HG02943 (cell line): ENCODE measurements around the gene MRPS15.
"Not testable (repeated sequence)": the region's sequence is repeated elsewhere in the genome, so short reads cannot be mapped to it uniquely, and the experiment has no call there.

Experiments used
- ATAC-seq: cut with Tn5 transposase; IDR thresholded peaks from one replicate; pipeline ENCODE4 v1.9.1; 2021; ENCODE audit warnings: mild to moderate bottlenecking, low read depth, moderate library complexity; ENCODE audit not compliant: unreplicated experiment

The MRPS15 gene

GRCh38 chr1:36486093-36486438 lies 21.9 kb upstream of the MRPS15 start:
- ATAC-seq, result no peak

DNA sequence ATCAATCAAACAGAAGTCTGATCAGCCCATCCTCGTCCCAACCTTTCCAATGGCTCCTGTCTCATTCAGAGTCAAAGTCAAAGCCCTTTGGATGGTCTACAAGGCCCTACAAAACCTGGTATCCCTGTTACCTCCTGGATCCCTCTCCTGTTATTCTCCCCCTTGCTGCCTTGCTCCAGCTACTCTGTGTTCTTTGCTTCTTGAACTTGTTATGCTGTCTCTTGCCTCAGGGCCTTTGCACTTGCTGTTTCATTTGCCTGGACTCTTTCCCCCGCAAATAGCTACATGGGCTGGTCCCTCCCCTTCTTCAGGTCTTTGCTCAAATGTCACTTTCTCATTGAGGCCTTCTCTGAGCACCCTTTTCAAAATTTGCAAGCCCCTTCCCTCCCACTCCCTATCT lies 19.9 kb upstream of the MRPS15 start:
- ATAC-seq, result no peak

DNA sequence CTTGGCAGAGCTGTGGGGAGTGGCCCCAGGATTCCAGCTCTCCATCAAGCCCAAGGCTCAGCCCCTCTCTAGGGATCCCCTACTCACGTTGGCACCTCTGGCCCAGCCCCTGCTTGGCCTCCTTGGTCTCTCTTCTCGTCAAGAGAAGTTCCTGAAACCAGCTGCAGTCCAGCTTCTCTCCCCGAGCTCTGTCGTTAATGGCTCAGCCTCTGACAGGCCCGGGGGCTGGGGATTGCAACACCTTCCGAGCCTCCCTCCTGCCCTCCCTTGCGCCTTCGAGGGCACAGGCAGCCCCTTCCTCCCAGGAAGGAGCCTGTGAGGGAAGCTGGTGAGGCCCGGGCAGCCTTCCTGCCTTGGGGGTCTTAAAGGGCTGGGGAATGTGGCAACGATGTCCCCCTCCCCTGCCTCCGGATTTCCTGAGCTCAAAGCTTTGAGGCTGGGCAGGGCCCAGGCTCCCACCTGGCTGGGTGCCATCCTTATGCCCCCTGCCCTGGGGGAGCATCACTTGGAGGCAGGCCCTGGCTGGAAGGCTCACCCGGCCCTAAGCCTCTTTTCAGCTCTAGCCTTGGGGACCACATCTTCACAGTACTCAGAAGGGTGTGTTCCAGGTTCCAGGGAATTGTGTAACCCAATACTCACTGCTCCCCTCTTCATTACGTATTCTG lies 18.7 kb upstream of the MRPS15 start, which contains the start of gene CSF3R:
Gene CSF3R, minus strand, starts transcription at position 190 of the 665 bp plus-strand sequence. CDS start 3,417 bp downstream, outside the sequence.
- ATAC-seq, result no peak

DNA sequence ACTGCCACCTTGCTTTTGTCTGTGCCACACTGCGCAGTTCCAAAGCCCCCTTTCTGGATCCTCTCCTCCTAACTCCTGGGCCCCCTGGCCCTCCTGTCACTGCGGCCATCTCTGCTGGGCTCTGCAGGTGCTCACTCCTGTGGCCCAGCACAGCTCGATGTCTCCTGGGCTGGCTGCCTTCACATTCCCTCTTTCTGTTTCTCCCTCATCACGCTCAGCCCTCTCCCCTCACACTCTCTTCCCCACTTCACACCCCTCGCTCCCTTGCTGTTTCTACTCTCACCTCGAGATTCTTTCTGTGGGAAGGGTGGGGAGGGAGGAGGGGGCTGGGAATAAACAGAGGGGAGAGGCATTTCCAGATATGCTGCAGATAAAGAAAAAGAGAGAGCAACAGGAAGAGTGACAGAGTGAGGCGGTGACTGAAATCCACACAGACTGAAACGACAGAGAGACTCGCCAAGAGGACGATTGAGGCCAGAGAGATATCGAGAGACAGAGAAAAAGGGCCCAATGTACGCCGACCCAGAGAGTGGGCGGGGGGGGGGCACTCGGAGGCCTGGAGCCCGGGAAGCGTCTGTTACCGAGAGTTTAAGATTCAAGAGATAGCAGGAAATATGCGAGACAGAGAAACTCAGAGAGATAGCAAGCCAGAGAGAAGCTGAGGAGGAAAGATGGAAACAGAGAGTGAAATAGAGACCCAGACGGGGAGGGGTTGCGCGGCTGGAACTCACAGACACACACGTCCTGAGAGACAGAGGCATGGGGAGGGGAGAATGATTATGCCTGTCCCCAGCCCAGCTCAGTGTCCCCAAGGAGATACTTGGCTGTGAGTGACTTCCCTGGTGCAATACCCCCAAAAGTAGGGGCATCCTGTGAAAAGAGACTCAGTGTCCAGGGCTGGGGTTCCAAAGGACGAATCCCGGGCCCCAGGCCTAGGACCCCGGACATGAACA lies 17.9 kb upstream of the MRPS15 start:
- ATAC-seq, result no peak

DNA sequence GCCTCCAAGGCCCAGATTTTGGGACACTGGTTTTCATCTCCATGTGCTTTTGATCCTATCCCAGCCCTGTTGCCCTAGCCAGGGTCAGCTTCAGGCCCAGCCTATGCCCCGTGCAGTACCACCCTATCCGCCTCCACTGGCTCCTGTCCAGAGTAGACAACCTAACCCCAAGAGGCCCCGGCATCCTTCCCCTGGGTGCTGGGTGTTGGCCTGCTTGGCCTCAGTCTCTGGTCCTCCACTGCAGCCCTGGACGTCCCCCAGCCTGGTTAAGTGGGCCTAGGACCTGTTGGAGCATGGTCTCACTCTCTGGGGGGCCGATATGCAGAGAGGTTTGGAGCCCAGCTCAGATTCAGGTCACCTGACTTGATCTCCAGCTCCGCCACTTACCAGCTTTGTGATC lies 16.9 kb upstream of the MRPS15 start:
- ATAC-seq, result no peak

DNA sequence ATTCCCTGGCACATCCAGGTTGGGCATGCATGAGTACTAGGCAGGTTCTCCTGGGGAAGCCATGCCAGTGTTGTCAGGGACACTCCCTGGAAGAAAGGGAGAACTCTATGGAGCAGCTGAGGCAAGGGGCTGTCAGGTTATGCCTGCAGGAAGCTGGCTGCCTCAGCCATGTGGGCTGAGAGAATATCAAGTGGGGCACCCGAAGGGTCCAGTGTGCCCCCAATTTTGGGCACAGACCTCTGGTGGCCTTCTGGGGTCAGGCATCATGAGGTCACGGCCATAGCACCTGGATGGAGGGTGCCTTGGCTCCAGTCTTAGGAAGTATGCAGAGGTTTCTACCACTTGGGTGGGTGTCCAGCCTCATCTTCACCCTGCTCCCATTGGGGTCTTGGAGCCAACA lies 16.0 kb upstream of the MRPS15 start:
- no peak for ATAC-seq

DNA sequence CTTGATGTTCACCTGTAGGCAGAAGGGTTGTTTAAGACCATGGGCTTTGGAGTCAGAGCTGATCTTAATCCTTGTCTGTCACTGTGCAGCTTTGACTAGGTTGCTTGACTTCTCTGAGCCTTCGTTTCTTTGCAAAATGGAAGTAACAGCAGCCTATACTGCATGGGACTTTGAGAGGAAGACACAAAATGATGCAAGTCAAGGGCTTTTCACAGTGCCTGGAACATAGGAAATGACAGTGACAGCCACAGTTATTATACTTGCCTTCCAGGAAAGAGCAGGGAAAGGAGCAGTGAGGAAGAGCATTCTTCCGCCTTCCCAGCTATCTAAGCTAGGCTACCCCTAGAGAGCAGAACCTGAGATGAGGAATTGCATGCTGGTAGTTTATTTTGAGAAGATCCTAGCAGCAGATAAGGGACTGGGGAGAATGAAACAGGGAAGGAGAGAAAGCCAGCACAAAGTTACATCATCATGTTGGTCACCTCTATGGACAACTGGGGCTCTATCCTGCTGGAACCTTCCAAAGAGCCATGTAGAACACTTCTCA lies 15.4 kb upstream of the MRPS15 start:
- ATAC-seq, result no peak

DNA sequence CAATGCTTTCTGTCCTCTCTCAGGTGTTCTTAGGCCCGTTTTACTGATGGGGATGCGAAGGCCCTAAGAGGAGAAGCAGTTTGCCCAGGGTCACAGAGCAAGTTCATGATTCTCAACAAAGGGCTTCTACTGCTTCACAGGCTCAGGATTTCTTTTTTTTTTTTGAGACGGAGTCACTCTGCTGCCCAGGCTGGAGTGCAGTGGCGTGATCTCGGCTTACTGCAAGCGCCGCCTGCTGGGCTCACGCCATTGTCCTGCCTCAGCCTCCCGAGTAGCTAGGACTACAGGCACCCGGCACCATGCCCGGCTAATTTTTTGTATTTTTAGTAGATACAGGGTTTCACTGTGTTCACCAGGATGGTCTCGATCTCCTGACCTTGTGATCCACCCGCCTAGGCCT lies 13.4 kb upstream of the MRPS15 start:
- ATAC-seq, result not testable (repeated sequence)

DNA sequence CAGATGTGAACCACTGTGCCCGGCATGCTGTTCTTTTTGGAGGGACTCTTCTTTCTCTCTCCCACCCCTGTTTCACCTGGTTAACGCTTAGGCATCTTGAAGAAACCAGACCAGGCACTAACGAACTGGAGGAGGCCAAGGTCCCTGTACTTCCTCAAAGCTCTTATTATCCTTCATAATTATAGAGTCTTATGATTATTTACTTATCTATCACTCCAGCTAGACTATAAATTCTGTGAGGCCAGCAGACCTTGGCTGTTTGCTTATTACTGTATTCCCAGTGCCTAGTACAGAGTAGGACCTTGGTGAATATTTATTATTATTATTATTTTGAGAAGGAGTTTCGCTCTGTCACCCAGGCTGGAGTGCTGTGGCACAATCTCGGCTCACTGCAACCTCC lies 12.8 kb upstream of the MRPS15 start:
- no peak for ATAC-seq

DNA sequence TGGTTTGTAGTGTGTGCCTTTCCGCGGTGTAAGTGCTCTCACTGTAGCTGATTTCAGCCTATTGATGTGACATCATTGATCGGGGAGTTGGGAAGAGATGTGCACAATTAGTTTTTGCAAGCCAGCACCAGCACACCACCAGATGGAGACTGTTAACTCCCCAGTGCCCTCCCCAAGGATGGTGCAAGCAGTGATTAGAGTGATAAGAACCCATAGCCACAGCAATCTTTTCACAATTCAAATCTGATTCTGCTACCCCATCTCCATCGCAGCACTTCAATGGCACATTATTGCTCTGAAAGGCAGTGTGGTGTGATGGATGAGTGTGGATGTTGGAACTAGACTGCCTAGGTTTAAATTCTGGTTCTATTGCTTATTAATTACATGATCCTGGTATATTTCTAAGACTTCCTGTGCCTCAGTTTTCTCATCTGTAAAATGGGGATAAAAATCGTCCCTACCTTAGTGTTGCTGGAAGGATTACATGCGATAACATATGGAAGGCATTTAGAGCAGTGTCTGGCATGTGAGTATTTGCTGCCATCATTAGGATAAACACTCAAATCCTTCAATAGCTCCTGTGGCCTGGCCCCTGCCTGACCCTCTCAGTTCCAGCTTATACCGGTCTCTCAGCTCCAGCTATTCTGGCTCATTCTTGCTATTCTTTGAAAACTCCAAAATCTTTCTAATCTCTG lies 11.9 kb upstream of the MRPS15 start:
- no peak for ATAC-seq

DNA sequence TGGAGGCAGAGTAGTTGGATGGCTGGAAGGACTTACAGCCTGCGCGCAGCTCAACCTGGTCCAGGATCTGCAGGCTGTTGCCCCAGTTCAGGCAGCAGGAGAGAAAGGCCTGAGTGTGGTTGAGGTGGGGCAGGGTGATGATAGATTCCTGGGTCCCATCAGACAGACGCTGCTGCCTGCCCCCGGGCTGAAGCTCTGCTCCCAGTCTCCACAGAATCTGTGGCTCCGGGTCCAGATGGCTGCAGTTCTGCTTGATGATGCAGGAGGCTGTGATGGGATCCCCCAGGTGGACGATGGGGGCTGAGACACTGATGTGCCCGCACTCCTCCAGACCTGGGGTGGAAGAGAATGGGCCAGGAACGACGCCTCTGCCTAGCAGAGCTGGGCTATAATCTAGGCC lies 11.2 kb upstream of the MRPS15 start:
- ATAC-seq, result no peak

- ATAC-seq, result no peak
Measured at GRCh38 chr1:36472656-36473055, 8.5 kb upstream of the MRPS15 start.

DNA sequence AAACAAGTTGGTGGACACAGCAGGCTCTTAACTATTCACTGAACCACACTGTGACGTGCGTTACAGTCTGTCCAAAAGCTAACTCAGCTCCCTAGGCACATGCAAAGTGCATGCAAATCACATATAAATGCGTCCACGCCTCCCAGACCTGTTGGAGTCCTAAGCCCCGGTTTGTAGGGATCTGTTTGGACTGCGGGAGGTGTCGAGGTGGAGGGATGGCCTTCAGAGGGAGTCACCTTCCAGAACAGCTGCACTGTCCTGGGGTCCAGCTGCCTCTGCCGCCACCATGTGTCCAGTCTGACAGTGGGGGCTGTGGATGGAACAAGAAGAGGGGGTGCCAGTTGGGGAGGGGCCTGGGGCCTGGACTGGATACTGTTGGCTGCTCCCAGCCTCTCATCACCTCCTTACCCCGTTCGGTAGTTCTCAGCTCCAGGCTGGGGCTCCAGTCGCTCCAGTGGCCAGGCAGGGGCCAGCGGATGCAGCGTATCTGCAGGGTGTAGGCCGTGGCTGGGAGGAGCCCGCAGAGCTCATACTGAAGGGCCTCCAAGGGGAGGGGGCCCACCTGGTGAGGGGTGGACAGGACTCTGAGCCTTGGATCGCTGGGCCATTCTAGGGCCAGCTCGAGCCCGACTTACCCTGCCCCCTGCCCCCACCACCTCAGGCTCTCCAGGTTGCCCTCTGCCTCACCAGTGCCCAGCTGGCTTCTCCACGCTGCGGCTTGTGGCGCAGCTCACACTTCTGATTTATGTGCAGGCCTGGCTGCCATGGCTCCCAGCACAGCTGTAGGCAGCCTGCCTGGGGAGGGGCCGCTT lies 7.9 kb upstream of the MRPS15 start:
- ATAC-seq, result no peak

GRCh38 chr1:36469163-36469562 lies 5.0 kb upstream of the MRPS15 start:
- no peak for ATAC-seq

GRCh38 chr1:36467700-36468455 lies 3.7 kb upstream of the MRPS15 start:
- ATAC-seq, result no peak

GRCh38 chr1:36467027-36467410 lies 2.8 kb upstream of the MRPS15 start:
- no peak for ATAC-seq

DNA sequence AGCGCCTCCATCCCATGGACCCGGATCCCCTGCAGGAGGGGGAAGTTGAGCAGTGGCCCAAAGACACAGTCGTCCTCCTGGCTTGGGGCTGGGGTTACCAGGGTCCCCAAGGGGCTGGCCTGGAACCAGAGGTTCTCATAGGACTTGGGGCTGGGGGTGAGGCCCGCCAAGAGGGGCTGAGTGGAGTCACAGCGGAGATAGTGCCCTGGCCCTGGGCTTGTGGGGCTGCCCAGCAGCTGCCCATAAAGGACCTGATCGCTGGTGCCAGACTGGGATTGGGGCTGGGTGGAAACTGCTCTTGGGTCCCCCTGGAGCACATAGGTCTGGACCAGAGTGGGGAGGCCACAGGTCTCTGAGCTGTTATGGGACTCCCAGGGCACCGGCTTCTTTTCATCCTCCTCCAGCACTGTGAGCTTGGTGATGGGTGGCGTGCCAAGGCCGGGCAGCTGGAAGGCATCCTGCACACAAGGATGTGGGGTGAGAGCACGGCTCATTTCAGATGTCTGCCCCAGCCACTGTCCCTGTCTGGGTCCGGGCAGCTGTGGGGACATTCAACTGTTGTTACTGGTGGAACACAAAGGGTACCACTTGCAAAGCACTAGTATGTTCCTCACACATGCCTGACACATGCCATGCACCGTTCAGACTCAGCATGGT lies 2.3 kb upstream of the MRPS15 start:
- ATAC-seq, result no peak

- no peak for ATAC-seq
Measured at GRCh38 chr1:36465731-36466369, 1.7 kb upstream of the MRPS15 start.
